Measurements from ENCODE around the gene EGFL7.
"Not testable (repeated sequence)": the region's sequence is repeated elsewhere in the genome, so short reads cannot be mapped to it uniquely, and the experiment has no call there.

DNA sequence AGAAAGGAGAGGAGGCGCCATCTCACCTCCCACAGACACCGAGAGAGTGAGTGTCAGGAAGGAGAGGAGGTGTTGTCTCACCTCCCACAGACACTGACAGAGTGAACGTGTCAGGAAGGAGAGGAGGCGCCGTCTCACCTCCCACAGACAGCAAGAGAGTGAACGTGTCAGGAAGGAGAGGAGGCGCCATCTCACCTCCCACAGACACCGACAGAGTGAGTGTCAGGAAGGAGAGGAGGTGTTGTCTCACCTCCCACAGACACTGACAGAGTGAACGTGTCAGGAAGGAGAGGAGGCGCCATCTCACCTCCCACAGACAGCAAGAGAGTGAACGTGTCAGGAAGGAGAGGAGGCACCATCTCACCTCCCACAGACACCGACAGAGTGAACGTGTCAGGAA lies 30.6 kb upstream of the EGFL7 start:
- TF ChIP-seq, protein P1, sequence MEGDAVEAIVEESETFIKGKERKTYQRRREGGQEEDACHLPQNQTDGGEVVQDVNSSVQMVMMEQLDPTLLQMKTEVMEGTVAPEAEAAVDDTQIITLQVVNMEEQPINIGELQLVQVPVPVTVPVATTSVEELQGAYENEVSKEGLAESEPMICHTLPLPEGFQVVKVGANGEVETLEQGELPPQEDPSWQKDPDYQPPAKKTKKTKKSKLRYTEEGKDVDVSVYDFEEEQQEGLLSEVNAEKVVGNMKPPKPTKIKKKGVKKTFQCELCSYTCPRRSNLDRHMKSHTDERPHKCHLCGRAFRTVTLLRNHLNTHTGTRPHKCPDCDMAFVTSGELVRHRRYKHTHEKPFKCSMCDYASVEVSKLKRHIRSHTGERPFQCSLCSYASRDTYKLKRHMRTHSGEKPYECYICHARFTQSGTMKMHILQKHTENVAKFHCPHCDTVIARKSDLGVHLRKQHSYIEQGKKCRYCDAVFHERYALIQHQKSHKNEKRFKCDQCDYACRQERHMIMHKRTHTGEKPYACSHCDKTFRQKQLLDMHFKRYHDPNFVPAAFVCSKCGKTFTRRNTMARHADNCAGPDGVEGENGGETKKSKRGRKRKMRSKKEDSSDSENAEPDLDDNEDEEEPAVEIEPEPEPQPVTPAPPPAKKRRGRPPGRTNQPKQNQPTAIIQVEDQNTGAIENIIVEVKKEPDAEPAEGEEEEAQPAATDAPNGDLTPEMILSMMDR (IDR thresholded peaks at IDR 0.05) = not testable (repeated sequence)
- TF ChIP-seq ZFX (IDR thresholded peaks at IDR 0.05; ENCODE audit: borderline replicate concordance) = not testable (repeated sequence)

All from 22Rv1 (cell line).